ENCODE measurements around the gene RPS6KA5. TPM values are rescaled to one million over a fixed set of nuclear protein-coding genes. Genes with fewer than 3 reads are reported as not detected.

The RPS6KA5 gene
- total and polyA plus RNA-seq, 2 donors from 2014 or later = 0.95 to 9.4 TPM

- peak overlapping the region in 1 of 2 donors; percentile 23 for H3K27ac ChIP-seq (ENCODE audit: low read depth in 2 of 2, low read length in 2 of 2)
- intact Hi-C loops (cut with DNase I) = no loop called here
- H3K9me3 ChIP-seq (ENCODE audit: control insufficient read depth in 2 of 3, insufficient read depth in 1 of 3, low read length in 3 of 3) = peaks cover 0 to 6% (median 0%) of the 10 kb centered on the region in 3 donors
- no peak overlapping the region for H3K4me3 ChIP-seq (ENCODE audit: low read length in 3 of 3)
- no peak overlapping the region for H3K9ac ChIP-seq (ENCODE audit: low read length in 3 of 3)
- H3K4me1 ChIP-seq (ENCODE audit: control insufficient read depth in 2 of 3, insufficient read depth in 2 of 3, low read depth in 1 of 3, low read length in 3 of 3) = peaks cover 0 to 10% (median 9%) of the 10 kb centered on the region in 3 donors
- FAIRE-seq (no peak), DNase-seq (no peak)
- TF ChIP-seq CTCF (IDR thresholded peaks at IDR 0.05; ENCODE audit: borderline replicate concordance, extremely low read depth, insufficient read depth) = no peak
- no peaks in the 10 kb centered on the region for H3K36me3 ChIP-seq (ENCODE audit: control insufficient read depth in 2 of 3, insufficient read depth in 3 of 3, low read length in 3 of 3)
- no peaks in the 10 kb centered on the region for H3K27me3 ChIP-seq (ENCODE audit: control insufficient read depth, insufficient read depth, low read length)
Measured at GRCh38 chr14:90818715-90819114, 241.7 kb downstream of the RPS6KA5 start.

- Histone ChIP-seq H3K27ac (ENCODE audit: low read depth in 2 of 2, low read length in 2 of 2) (no peak overlapping the region), H3K9me3 (ENCODE audit: control insufficient read depth in 2 of 3, insufficient read depth in 1 of 3, low read length in 3 of 3) (no peaks in the 10 kb centered on the region), H3K36me3 (ENCODE audit: control insufficient read depth in 2 of 3, insufficient read depth in 3 of 3, low read length in 3 of 3) (no peaks in the 10 kb centered on the region), H3K27me3 (ENCODE audit: control insufficient read depth, insufficient read depth, low read length) (no peaks in the 10 kb centered on the region), H3K4me3 (ENCODE audit: low read length in 3 of 3) (no peak overlapping the region), H3K9ac (ENCODE audit: low read length in 3 of 3) (no peak overlapping the region), H3K4me1 (ENCODE audit: control insufficient read depth in 2 of 3, insufficient read depth in 2 of 3, low read depth in 1 of 3, low read length in 3 of 3) (peaks cover 0 to 12% (median 10%) of the 10 kb centered on the region in 3 donors)
- FAIRE-seq = no peak
- no peak for TF ChIP-seq CTCF (IDR thresholded peaks at IDR 0.05; ENCODE audit: borderline replicate concordance, extremely low read depth, insufficient read depth)
- intact Hi-C loops (cut with DNase I) = no loop called here
- DNase-seq = peak in 2 of 5 donors; percentile 83
Measured at GRCh38 chr14:90816681-90817436, 243.6 kb downstream of the RPS6KA5 start.

GRCh38 chr14:90815822-90816662, 244.4 kb downstream of the RPS6KA5 start, which contains the start of gene TTC7B:
TTC7B (minus strand) TSS chr14:90816430; CDS start chr14:90816295, 135 bp downstream.
- Histone ChIP-seq H3K9ac (ENCODE audit: low read length in 3 of 3) (peak within 1 kb of the TSS; percentile 73 to 76 (median 74)), H3K27me3 (ENCODE audit: control insufficient read depth, insufficient read depth, low read length) (no peaks in the 10 kb centered on the region), H3K36me3 (ENCODE audit: control insufficient read depth in 2 of 3, insufficient read depth in 3 of 3, low read length in 3 of 3) (no peaks in the 10 kb centered on the region), H3K4me1 (ENCODE audit: control insufficient read depth in 2 of 3, insufficient read depth in 2 of 3, low read depth in 1 of 3, low read length in 3 of 3) (peaks cover 0 to 13% (median 10%) of the 10 kb centered on the region in 3 donors), H3K27ac (ENCODE audit: low read depth in 2 of 2, low read length in 2 of 2) (no peak within 1 kb of the TSS), H3K9me3 (ENCODE audit: control insufficient read depth in 2 of 3, insufficient read depth in 1 of 3, low read length in 3 of 3) (no peaks in the 10 kb centered on the region), H3K4me3 (ENCODE audit: low read length in 3 of 3) (peak within 1 kb of the TSS; percentile 73 to 84 (median 82))
- FAIRE-seq (no peak), DNase-seq (peak in 3 of 5 donors; percentile 60 to 74 (median 64))
- intact Hi-C loops (cut with DNase I) = no loop called here
- TF ChIP-seq CTCF (IDR thresholded peaks at IDR 0.05; ENCODE audit: borderline replicate concordance, extremely low read depth, insufficient read depth) = peak; percentile 42
